Ishikawa (cell line): ENCODE data around the gene POR.

Experiments
- CEBPB ChIP-seq: IDR thresholded peaks from 2 replicates; pipeline ENCODE4 v1.6.1; 2012
- EGR1 ChIP-seq: IDR thresholded peaks from 2 replicates; pipeline ENCODE4 v1.6.1; 2012
- EP300 ChIP-seq: IDR thresholded peaks from 2 replicates; pipeline ENCODE4 v1.6.1; 2012; ENCODE audit warnings: borderline replicate concordance
- FOXM1 ChIP-seq: IDR thresholded peaks from 2 replicates; pipeline ENCODE4 v1.6.1; 2012; ENCODE audit warnings: low read depth, borderline replicate concordance
- NFIC ChIP-seq: IDR thresholded peaks from 2 replicates; pipeline ENCODE4 v1.6.1; 2012
- RAD21 ChIP-seq: IDR thresholded peaks from 2 replicates; pipeline ENCODE4 v1.6.1; 2012; ENCODE audit warnings: low read depth
- TAF1 ChIP-seq: IDR thresholded peaks from 2 replicates; pipeline ENCODE4 v1.6.1; 2012; ENCODE audit warnings: low read depth, mild to moderate bottlenecking
- TEAD4 ChIP-seq: IDR thresholded peaks from 2 replicates; pipeline ENCODE4 v1.6.1; 2012
- TF ChIP-seq, protein P1 (sequence below): IDR thresholded peaks from 2 replicates; pipeline ENCODE4 v1.6.1; 2012; ENCODE audit warnings: low read depth, mild to moderate bottlenecking
- TF ChIP-seq, protein P2 (sequence below): IDR thresholded peaks from 2 replicates; pipeline ENCODE4 v1.6.1; 2012

DNA sequence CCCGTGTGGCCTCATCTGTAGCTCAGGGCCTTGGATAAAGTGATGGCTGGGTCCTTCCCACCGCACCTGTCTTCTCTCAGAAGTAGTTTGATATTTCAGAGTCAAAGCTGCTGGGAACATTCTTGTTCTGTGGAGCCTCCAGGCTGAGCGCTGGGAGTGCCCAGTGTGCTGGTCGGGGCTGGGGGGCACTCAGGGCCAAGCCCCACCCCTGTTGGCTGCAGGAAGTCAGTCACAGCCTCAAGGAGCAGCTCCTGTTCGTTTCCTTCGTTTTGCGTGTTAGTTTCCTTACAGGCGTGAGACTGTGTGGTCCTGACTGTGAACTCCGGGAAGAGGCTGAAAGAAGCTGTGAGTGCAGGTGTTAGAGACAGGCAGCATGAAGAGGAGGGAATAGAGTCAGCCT lies 33.2 kb downstream of the POR start:
- no peak for TF ChIP-seq EGR1
- TF ChIP-seq EP300, result no peak
- no peak for TF ChIP-seq TAF1
- TF ChIP-seq, protein P1, sequence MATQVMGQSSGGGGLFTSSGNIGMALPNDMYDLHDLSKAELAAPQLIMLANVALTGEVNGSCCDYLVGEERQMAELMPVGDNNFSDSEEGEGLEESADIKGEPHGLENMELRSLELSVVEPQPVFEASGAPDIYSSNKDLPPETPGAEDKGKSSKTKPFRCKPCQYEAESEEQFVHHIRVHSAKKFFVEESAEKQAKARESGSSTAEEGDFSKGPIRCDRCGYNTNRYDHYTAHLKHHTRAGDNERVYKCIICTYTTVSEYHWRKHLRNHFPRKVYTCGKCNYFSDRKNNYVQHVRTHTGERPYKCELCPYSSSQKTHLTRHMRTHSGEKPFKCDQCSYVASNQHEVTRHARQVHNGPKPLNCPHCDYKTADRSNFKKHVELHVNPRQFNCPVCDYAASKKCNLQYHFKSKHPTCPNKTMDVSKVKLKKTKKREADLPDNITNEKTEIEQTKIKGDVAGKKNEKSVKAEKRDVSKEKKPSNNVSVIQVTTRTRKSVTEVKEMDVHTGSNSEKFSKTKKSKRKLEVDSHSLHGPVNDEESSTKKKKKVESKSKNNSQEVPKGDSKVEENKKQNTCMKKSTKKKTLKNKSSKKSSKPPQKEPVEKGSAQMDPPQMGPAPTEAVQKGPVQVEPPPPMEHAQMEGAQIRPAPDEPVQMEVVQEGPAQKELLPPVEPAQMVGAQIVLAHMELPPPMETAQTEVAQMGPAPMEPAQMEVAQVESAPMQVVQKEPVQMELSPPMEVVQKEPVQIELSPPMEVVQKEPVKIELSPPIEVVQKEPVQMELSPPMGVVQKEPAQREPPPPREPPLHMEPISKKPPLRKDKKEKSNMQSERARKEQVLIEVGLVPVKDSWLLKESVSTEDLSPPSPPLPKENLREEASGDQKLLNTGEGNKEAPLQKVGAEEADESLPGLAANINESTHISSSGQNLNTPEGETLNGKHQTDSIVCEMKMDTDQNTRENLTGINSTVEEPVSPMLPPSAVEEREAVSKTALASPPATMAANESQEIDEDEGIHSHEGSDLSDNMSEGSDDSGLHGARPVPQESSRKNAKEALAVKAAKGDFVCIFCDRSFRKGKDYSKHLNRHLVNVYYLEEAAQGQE, result no peak
- TF ChIP-seq RAD21, result no peak
- TF ChIP-seq CEBPB, result no peak
- TF ChIP-seq NFIC, result no peak
- TF ChIP-seq FOXM1, result no peak
- TF ChIP-seq, protein P2, sequence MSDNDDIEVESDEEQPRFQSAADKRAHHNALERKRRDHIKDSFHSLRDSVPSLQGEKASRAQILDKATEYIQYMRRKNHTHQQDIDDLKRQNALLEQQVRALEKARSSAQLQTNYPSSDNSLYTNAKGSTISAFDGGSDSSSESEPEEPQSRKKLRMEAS, result no peak
- TF ChIP-seq TEAD4, result no peak
